ENCODE data around the gene SLC22A14. TPM values are rescaled to one million over a fixed set of nuclear protein-coding genes. Genes with fewer than 3 reads are reported as not detected.

Gene SLC22A14
- total and polyA plus RNA-seq, 12 donors: 0.06 to 0.37 (median 0.23) TPM; not detected in 8

GRCh38 chr3:38260474-38260873, 21.6 kb upstream of the SLC22A14 start:
- TF ChIP-seq CTCF (IDR thresholded peaks at IDR 0.05): no peak
- 95 to 96% methylated on average over 2 of the region's 2 CpGs for WGBS, 2 donors
- no peak for DNase-seq
- intact Hi-C loops (cut with DNase I): no loop called here
- no peaks in the 10 kb centered on the region for H3K27me3 ChIP-seq
- H3K36me3 ChIP-seq: peaks cover 0 to 22% (median 0%) of the 10 kb centered on the region in 9 donors
- no peak for ATAC-seq
- no peaks in the 10 kb centered on the region for H3K9me3 ChIP-seq
- H3K27ac ChIP-seq: no peak overlapping the region
- no peak overlapping the region for H3K4me3 ChIP-seq
- peaks cover 0 to 16% (median 11%) of the 10 kb centered on the region in 9 donors for H3K4me1 ChIP-seq

- no peaks in the 10 kb centered on the region for H3K27me3 ChIP-seq
- H3K27ac ChIP-seq: peak overlapping the region in 1 of 10 donors; percentile 36
- no peak for TF ChIP-seq CTCF (IDR thresholded peaks at IDR 0.05)
- peaks cover 0 to 8% (median 0%) of the 10 kb centered on the region in 9 donors for H3K36me3 ChIP-seq
- H3K9me3 ChIP-seq: no peaks in the 10 kb centered on the region
- H3K4me1 ChIP-seq: peaks cover 0 to 17% (median 13%) of the 10 kb centered on the region in 9 donors
- ATAC-seq (peak; percentile 34 to 92 (median 77)), DNase-seq (no peak)
- H3K4me3 ChIP-seq: no peak overlapping the region
- intact Hi-C loops (cut with DNase I): no loop called here
- WGBS, 2 donors: 0% methylated on average over 1 of the region's 1 CpG
Observed at GRCh38 chr3:38264353-38264771, 17.7 kb upstream of the SLC22A14 start.

GRCh38 chr3:38264779-38265178, 17.3 kb upstream of the SLC22A14 start:
- 48 to 60% methylated on average over 1 of the region's 1 CpG for WGBS, 2 donors
- Histone ChIP-seq H3K4me1 (peaks cover 0 to 17% (median 13%) of the 10 kb centered on the region in 9 donors), H3K9me3 (no peaks in the 10 kb centered on the region), H3K27me3 (no peaks in the 10 kb centered on the region), H3K36me3 (peaks cover 0 to 8% (median 0%) of the 10 kb centered on the region in 9 donors), H3K27ac (peak overlapping the region in 1 of 10 donors; percentile 36), H3K4me3 (no peak overlapping the region)
- intact Hi-C loops (cut with DNase I): no loop called here
- TF ChIP-seq CTCF (IDR thresholded peaks at IDR 0.05): no peak
- ATAC-seq (peak in 4 of 8 donors; percentile 27 to 65 (median 62)), DNase-seq (no peak)

GRCh38 chr3:38265604-38266307, 16.3 kb upstream of the SLC22A14 start, which contains the start of gene SLC22A13:
Gene SLC22A13, plus strand, starts transcription at chr3:38265812. Its CDS starts 49 bp downstream, at chr3:38265861.
- intact Hi-C loops (cut with DNase I): no loop called here

More at GRCh38 chr3:38265604-38266307, 16.3 kb upstream of the SLC22A14 start, which contains the start of gene SLC22A13:
- Histone ChIP-seq H3K4me3 (no peak within 1 kb of the TSS), H3K36me3 (peaks cover 0 to 6% (median 0%) of the 10 kb centered on the region in 9 donors), H3K9me3 (no peaks in the 10 kb centered on the region), H3K27ac (peak within 1 kb of the TSS in 1 of 10 donors; percentile 36), H3K4me1 (peaks cover 0 to 17% (median 13%) of the 10 kb centered on the region in 9 donors), H3K27me3 (no peaks in the 10 kb centered on the region)
- peak in 1 of 8 donors; percentile 41 for ATAC-seq
- WGBS, 2 donors: 95 to 97% methylated on average over 9 of the region's 9 CpGs
- no peak for TF ChIP-seq CTCF (IDR thresholded peaks at IDR 0.05)
- DNase-seq: no peak

Measured in heart right ventricle (tissue), 16 donors.